CD4-positive, alpha-beta T cell (primary cell): ENCODE measurements around the gene LTB. TPM values are rescaled to one million over a fixed set of nuclear protein-coding genes. Genes with fewer than 3 reads are reported as not detected.

ENCODE experiments used
- ATAC-seq: fragments of 200-7000 bp; cut with Tn5 transposase; one replicate; pipeline ENCODE4 v1.10.0; 2022; ENCODE audit warnings: mild to moderate bottlenecking; ENCODE audit not compliant: poor library complexity
- CTCF ChIA-PET: fragments of 350-600 bp; sonication (Branson Sonifier 250); formaldehyde crosslinking; loops from one replicate; lab custom pipeline; 2021; ENCODE audit warnings: antibody characterized with exemption, inconsistent platforms; lab: Charles Lee
- POLR2A ChIA-PET: fragments of 350-600 bp; sonication (Branson Sonifier 250); formaldehyde crosslinking; loops from one replicate; lab custom pipeline; 2021; ENCODE audit warnings: antibody characterized with exemption, inconsistent platforms; lab: Charles Lee
- DNase-seq, 14 experiments: peaks; one replicate each; pipeline ENCODE4 v3.0.0-alpha.2; 2013 to 2020; ENCODE audit warnings: mixed read lengths in 2 of 14
- H3K27ac ChIP-seq, 2 donors: one replicate each; pipeline versions ENCODE4 v1.5.1 to v1.7.0; 2013; ENCODE audit warnings: low read length in 2 of 2, low read depth in 1 of 2, mild to moderate bottlenecking in 1 of 2
- H3K27me3 ChIP-seq, 2 experiments: 1 replicate in 1 of 2; 2 replicates in 1 of 2; pipeline versions ENCODE4 v1.6.1 to v1.7.0; 2013; ENCODE audit warnings: low read length in 2 of 2, control low read depth in 1 of 2, mild to moderate bottlenecking in 1 of 2, moderate library complexity in 1 of 2; ENCODE audit not compliant: insufficient read depth in 2 of 2, control insufficient read depth in 1 of 2
- H3K36me3 ChIP-seq: one replicate; pipeline ENCODE4 v1.6.1; 2013; ENCODE audit warnings: low read length, control low read depth; ENCODE audit not compliant: insufficient read depth
- H3K4me1 ChIP-seq: one replicate; pipeline ENCODE4 v1.6.1; 2013; ENCODE audit warnings: low read length, control low read depth; ENCODE audit not compliant: insufficient read depth
- H3K4me3 ChIP-seq: one replicate; pipeline ENCODE4 v1.5.1; 2013; ENCODE audit warnings: mild to moderate bottlenecking, low read length, moderate library complexity
- H3K9me3 ChIP-seq, 2 experiments: 1 replicate in 1 of 2; 2 replicates in 1 of 2; pipeline versions ENCODE4 v1.6.1 to v1.7.0; 2013; ENCODE audit warnings: low read length in 2 of 2, mild to moderate bottlenecking in 2 of 2, control low read depth in 1 of 2, moderate library complexity in 1 of 2; ENCODE audit not compliant: control insufficient read depth in 1 of 2, insufficient read depth in 1 of 2
- H3K27ac Mint-ChIP-seq: one replicate; pipeline ENCODE4 v1.8.0; 2020; ENCODE audit warnings: mixed read lengths
- H3K27me3 Mint-ChIP-seq: one replicate; pipeline ENCODE4 v1.8.0; 2021; ENCODE audit warnings: mixed read lengths
- H3K36me3 Mint-ChIP-seq: one replicate; pipeline ENCODE4 v1.8.0; 2021; ENCODE audit warnings: low read depth, mixed read lengths
- H3K4me1 Mint-ChIP-seq: one replicate; pipeline ENCODE4 v1.8.0; 2021; ENCODE audit warnings: low read depth, mixed read lengths
- H3K4me3 Mint-ChIP-seq: one replicate; pipeline ENCODE4 v1.8.0; 2020; ENCODE audit warnings: mild to moderate bottlenecking, mixed read lengths
- H3K9me3 Mint-ChIP-seq: one replicate; pipeline ENCODE4 v1.8.0; 2020; ENCODE audit warnings: mixed read lengths
- CTCF ChIP-seq: fragments of 200-600 bp; IDR thresholded peaks from one replicate; pipeline ENCODE4 v1.8.0; 2022; ENCODE audit warnings: antibody characterized with exemption, mild to moderate bottlenecking
- intact Hi-C, 2 experiments: fragments of 100-400 bp; cut with DNase I in 1 of 2; cut with micrococcal nuclease in 1 of 2; formaldehyde crosslinking; loops; one replicate each; pipeline versions ENCODE4 v1.15.1 to v1.9.0; 2023 to 2025; cut with DNase I, micrococcal nuclease
- total RNA-seq, 174 experiments: library from RNA in 2 of 174; stranded (reverse) in 2 of 174; gene quantifications; one replicate each; pipeline ENCODE4 v1.2.3 and lab custom pipeline; 2021 to 2026

Gene LTB
- total RNA-seq, 2 experiments from 2014 or later: 239 to 244 TPM

- no peaks in the 10 kb centered on the region for H3K27me3 ChIP-seq
- Mint-ChIP-seq H3K9me3 (no peaks in the 10 kb centered on the region), H3K36me3 (peaks cover under 1% of the 10 kb centered on the region), H3K27me3 (no peaks in the 10 kb centered on the region), H3K4me3 (peak within 1 kb of the TSS; percentile 85), H3K4me1 (peaks cover 35% of the 10 kb centered on the region), H3K27ac (peak within 1 kb of the TSS; percentile 86)
- ATAC-seq: no peak
- intact Hi-C loops: no loop called here
- no peak for TF ChIP-seq CTCF
- no peaks in the 10 kb centered on the region for H3K9me3 ChIP-seq
- H3K27ac ChIP-seq: peak within 1 kb of the TSS in 1 of 2 donors; percentile 29
- POLR2A ChIA-PET: interaction anchor here (1.0 to 1.5 kb wide), 4 partner anchors 12 to 74 kb away, joined by 3 to 5 read pairs (median 4); partner anchors contain the start of gene GPANK1
- peak in 1 of 14 experiments; percentile 46 for DNase-seq
- CTCF ChIA-PET: interaction anchor here (0.9 to 1.6 kb wide), 2 partner anchors 16 to 18 kb away, joined by 3 to 7 read pairs; no protein-coding TSS in a partner anchor
- H3K4me3 ChIP-seq: peak within 1 kb of the TSS; percentile 46
- no peaks in the 10 kb centered on the region for H3K36me3 ChIP-seq
- peaks cover 27% of the 10 kb centered on the region for H3K4me1 ChIP-seq
These were observed 32.7 kb upstream of the LTB start, which contains the start of gene AIF1 for GRCh38 chr6:31614684-31615578. AIF1 (plus strand) TSS chr6:31615234; CDS start chr6:31615330, 96 bp downstream.

GRCh38 chr6:31614075-31614619 is 31.9 kb upstream of the LTB start:
- Histone ChIP-seq H3K27ac (no peak overlapping the region), H3K4me1 (peaks cover 21% of the 10 kb centered on the region), H3K9me3 (no peaks in the 10 kb centered on the region), H3K4me3 (no peak overlapping the region), H3K36me3 (no peaks in the 10 kb centered on the region), H3K27me3 (no peaks in the 10 kb centered on the region)
- Mint-ChIP-seq H3K27me3 (no peaks in the 10 kb centered on the region), H3K4me1 (peaks cover 29% of the 10 kb centered on the region), H3K27ac (peak overlapping the region; percentile 86), H3K36me3 (no peaks in the 10 kb centered on the region), H3K9me3 (no peaks in the 10 kb centered on the region), H3K4me3 (peak overlapping the region; percentile 15)
- ATAC-seq: no peak
- DNase-seq: peak in 1 of 14 experiments; percentile 49
- ChIA-PET CTCF (interaction anchor here (0.9 kb wide), 1 partner anchor 17 kb away, joined by 3 read pairs; no protein-coding TSS in a partner anchor), POLR2A (no interaction called here)
- intact Hi-C loops: no loop called here
- no peak for TF ChIP-seq CTCF

- no peaks in the 10 kb centered on the region for H3K27me3 ChIP-seq
- TF ChIP-seq CTCF: no peak
- Mint-ChIP-seq H3K4me3 (no peak overlapping the region), H3K4me1 (peaks cover 17% of the 10 kb centered on the region), H3K9me3 (no peaks in the 10 kb centered on the region), H3K27me3 (no peaks in the 10 kb centered on the region), H3K27ac (no peak overlapping the region), H3K36me3 (no peaks in the 10 kb centered on the region)
- DNase-seq (no peak), ATAC-seq (no peak)
- ChIA-PET POLR2A (interaction anchor here (0.6 kb wide), 2 partner anchors 696 to 882 kb away, joined by 3 to 5 read pairs; no protein-coding TSS in a partner anchor), CTCF (interaction anchor here (0.9 to 1.2 kb wide), 2 partner anchors 13 to 14 kb away, joined by 3 read pairs; no protein-coding TSS in a partner anchor)
- H3K4me3 ChIP-seq: no peak overlapping the region
- peaks cover 11% of the 10 kb centered on the region for H3K4me1 ChIP-seq
- intact Hi-C loops: no loop called here
- H3K36me3 ChIP-seq: no peaks in the 10 kb centered on the region
- H3K27ac ChIP-seq: no peak overlapping the region
- H3K9me3 ChIP-seq: no peaks in the 10 kb centered on the region
These were observed 28.7 kb upstream of the LTB start for GRCh38 chr6:31610968-31611367.
